Parathyroid adenoma (tissue), 2 donors: Measurements from ENCODE around the gene NAE1.

ENCODE experiments used
- H2AFZ ChIP-seq: fragments of 300-600 bp; sonication (generic); one replicate; pipeline ENCODE4 v1.7.0; 2017; ENCODE audit warnings: antibody characterized with exemption, mild to moderate bottlenecking
- H3K27ac ChIP-seq: fragments of 300-600 bp; sonication (generic); one replicate; pipeline ENCODE4 v1.7.0; 2017
- H3K27me3 ChIP-seq: fragments of 300-600 bp; sonication (generic); one replicate; pipeline ENCODE4 v1.7.0; 2017; ENCODE audit warnings: low read length; ENCODE audit not compliant: control insufficient read depth, insufficient read depth
- H3K36me3 ChIP-seq: fragments of 300-600 bp; sonication (generic); one replicate; pipeline ENCODE4 v1.7.0; 2017; ENCODE audit warnings: low read length; ENCODE audit not compliant: control insufficient read depth, insufficient read depth
- H3K4me1 ChIP-seq: fragments of 300-600 bp; sonication (generic); one replicate; pipeline ENCODE4 v1.7.0; 2017; ENCODE audit warnings: control low read depth
- H3K4me2 ChIP-seq: fragments of 300-600 bp; sonication (generic); one replicate; pipeline ENCODE4 v1.7.0; 2017; ENCODE audit warnings: low read length
- H3K4me3 ChIP-seq: fragments of 300-600 bp; sonication (generic); one replicate; pipeline ENCODE4 v1.7.0; 2017; ENCODE audit warnings: low read depth, low read length
- H3K79me2 ChIP-seq: fragments of 300-600 bp; sonication (generic); one replicate; pipeline ENCODE4 v1.7.0; 2017; ENCODE audit warnings: control low read depth
- H3K9ac ChIP-seq: fragments of 300-600 bp; sonication (generic); one replicate; pipeline ENCODE4 v1.7.0; 2017; ENCODE audit warnings: mild to moderate bottlenecking
- H3K9me3 ChIP-seq: fragments of 300-600 bp; sonication (generic); one replicate; pipeline ENCODE4 v1.7.0; 2017; ENCODE audit warnings: low read length; ENCODE audit not compliant: control insufficient read depth
- TF ChIP-seq, protein P1 (sequence below): fragments of 300-600 bp; sonication (generic); IDR thresholded peaks from one replicate; pipeline ENCODE4 v1.7.0; 2017; ENCODE audit warnings: antibody characterized with exemption, mild to moderate bottlenecking
- donor health status: primary hyperparathyroidism.

NAE1 gene

DNA sequence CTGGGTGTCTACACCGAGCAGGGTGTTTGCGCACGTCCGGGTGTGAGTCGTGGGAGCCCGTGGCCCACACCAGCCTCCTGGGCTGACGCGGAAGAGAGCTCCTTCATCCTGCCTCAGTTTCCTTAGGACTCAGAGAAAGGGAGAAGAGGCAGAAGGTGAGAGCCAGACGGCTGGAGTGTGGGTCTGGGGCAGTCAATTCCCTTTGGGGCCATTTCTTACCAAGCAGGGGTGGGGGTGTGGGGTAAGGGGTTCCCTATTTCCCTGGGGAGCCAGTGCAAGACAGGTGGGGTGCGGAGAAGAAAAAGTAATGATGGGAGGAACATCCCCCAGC is 14.3 kb upstream of the NAE1 start:
- Histone ChIP-seq H3K36me3 (no peaks in the 10 kb centered on the region), H3K4me1 (no peaks in the 10 kb centered on the region), H2AFZ (peak overlapping the region; percentile 86), H3K4me2 (peak overlapping the region; percentile 86), H3K79me2 (no peaks in the 10 kb centered on the region), H3K4me3 (peak overlapping the region; percentile 43), H3K9me3 (no peaks in the 10 kb centered on the region), H3K9ac (no peak overlapping the region), H3K27me3 (no peaks in the 10 kb centered on the region), H3K27ac (no peak overlapping the region)
- TF ChIP-seq, protein P1, sequence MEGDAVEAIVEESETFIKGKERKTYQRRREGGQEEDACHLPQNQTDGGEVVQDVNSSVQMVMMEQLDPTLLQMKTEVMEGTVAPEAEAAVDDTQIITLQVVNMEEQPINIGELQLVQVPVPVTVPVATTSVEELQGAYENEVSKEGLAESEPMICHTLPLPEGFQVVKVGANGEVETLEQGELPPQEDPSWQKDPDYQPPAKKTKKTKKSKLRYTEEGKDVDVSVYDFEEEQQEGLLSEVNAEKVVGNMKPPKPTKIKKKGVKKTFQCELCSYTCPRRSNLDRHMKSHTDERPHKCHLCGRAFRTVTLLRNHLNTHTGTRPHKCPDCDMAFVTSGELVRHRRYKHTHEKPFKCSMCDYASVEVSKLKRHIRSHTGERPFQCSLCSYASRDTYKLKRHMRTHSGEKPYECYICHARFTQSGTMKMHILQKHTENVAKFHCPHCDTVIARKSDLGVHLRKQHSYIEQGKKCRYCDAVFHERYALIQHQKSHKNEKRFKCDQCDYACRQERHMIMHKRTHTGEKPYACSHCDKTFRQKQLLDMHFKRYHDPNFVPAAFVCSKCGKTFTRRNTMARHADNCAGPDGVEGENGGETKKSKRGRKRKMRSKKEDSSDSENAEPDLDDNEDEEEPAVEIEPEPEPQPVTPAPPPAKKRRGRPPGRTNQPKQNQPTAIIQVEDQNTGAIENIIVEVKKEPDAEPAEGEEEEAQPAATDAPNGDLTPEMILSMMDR = no peak

DNA sequence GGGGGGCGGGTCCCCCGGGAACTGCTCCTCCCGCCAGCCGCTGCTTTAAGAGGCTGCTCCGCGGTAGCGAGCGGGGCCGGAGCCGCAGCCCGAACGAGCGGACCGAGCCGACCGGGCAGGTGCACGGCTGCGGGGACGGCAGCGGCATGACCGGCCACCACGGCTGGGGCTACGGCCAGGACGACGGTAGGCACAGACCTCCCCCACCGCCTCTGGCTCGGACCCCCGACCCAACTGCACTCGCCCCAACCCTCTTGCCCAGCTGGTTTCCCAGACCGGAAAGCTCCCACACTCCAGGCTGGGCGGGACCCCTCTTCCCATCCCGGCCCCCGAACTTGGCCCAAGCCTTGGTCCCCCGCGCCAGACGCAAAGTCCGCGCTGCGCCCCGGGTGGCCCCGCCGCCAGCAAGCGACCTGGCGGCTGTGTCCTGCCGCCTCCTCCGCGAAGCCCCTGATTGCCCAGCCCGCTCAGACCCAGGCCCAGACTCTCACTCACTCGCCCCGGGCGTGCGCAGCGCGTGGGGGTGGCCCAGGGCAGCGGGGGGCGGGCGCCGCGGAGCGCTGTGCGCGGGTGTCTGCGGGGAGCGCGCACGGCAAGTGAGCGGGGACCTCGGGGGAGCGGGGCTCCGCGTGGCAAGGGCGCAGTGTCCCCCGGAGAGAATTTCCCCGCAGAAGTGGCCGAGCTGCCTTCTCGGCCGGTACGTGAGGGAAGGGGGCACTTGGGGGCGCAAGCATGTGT is 13.7 kb upstream of the NAE1 start, which contains the start of gene CA7:
Gene CA7, plus strand, starts transcription at position 73 of the 738 bp plus-strand sequence. Its CDS starts 74 bp downstream, at position 147.
- Histone ChIP-seq H3K27ac (no peak within 1 kb of the TSS), H3K4me2 (peak within 1 kb of the TSS; percentile 86), H3K9ac (no peak within 1 kb of the TSS), H3K4me1 (no peaks in the 10 kb centered on the region), H3K27me3 (no peaks in the 10 kb centered on the region), H3K36me3 (no peaks in the 10 kb centered on the region), H2AFZ (peak within 1 kb of the TSS; percentile 86), H3K79me2 (no peaks in the 10 kb centered on the region), H3K4me3 (peak within 1 kb of the TSS; percentile 43), H3K9me3 (no peaks in the 10 kb centered on the region)
- TF ChIP-seq, protein P1 = no peak

DNA sequence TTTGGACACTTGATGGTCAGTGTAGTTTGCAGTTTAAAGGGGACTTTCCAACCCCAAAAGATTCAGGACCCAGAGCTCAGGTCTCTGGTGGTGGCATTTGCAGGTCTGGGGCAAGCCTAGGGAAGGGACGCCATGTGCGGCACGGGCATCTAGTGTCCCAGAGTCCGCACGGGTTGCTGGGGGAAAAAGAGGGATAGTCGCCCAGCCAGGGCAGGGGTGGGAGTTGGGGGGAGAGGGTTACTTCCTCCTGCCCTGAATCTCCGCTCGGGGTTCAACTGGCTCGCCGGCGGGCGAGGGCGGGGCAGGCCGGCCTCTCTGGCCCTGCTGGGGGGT is 13.2 kb upstream of the NAE1 start:
- H3K4me3 ChIP-seq = no peak overlapping the region
- TF ChIP-seq, protein P1 = no peak

DNA sequence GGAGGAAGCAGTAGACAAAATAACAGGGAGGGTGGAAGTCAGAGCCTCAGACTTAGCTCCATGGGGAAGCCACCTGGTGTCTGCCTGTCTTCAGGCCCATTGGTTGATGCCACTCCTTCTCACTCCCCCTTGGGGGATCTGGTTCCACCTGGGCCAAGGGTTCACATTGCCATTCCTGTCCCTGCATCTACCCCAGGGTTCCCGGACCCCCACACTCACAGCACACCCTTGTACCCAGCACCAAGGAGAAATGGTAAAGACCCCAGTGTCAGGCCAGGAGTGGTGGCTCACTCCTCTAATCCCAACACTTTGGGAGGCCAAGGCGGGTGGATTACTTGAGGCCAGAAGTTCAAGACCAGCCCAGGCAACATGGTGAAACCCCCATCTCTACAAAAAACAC is 12.4 kb upstream of the NAE1 start:
- Histone ChIP-seq H3K4me1 (no peaks in the 10 kb centered on the region), H3K4me2 (no peak overlapping the region), H3K9ac (no peak overlapping the region), H3K36me3 (no peaks in the 10 kb centered on the region), H3K79me2 (no peaks in the 10 kb centered on the region), H3K4me3 (no peak overlapping the region), H3K27ac (no peak overlapping the region), H2AFZ (no peak overlapping the region), H3K27me3 (no peaks in the 10 kb centered on the region), H3K9me3 (no peaks in the 10 kb centered on the region)
- TF ChIP-seq, protein P1 = no peak

More for the DNA sequence above, 13.2 kb upstream of the NAE1 start:
- Histone ChIP-seq H3K4me2 (peak overlapping the region; percentile 86), H3K9ac (no peak overlapping the region), H2AFZ (peak overlapping the region; percentile 86), H3K9me3 (no peaks in the 10 kb centered on the region), H3K27me3 (no peaks in the 10 kb centered on the region), H3K27ac (no peak overlapping the region), H3K36me3 (no peaks in the 10 kb centered on the region), H3K4me1 (no peaks in the 10 kb centered on the region), H3K79me2 (no peaks in the 10 kb centered on the region)

DNA sequence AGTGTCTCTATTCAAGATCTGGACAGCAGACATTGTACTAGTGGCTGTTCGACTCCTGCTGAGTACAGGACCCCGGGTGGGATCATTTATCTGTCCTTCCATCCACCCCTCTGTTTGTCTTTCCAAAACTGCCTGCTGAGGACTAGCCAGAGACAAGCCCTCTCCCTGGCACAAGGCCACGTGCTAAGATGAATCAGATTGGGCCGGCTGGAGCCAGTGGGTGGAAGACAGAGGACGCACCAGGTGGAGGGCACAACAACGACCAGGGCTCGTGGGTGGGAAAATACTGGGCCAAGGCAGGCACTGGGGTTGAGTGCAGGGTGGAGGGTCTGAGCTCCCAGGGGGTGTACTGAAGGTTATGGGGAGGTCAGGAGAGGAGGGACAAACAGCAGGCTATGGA is 12.0 kb upstream of the NAE1 start:
- Histone ChIP-seq H3K4me3 (no peak overlapping the region), H3K36me3 (no peaks in the 10 kb centered on the region), H3K27ac (no peak overlapping the region), H3K9me3 (no peaks in the 10 kb centered on the region), H3K4me2 (no peak overlapping the region), H3K9ac (no peak overlapping the region), H3K79me2 (no peaks in the 10 kb centered on the region), H2AFZ (peak overlapping the region; percentile 22), H3K27me3 (no peaks in the 10 kb centered on the region), H3K4me1 (no peaks in the 10 kb centered on the region)
- TF ChIP-seq, protein P1 = no peak
